Endothelial cell (in vitro differentiated cells): Measurements from ENCODE around the gene ADAMTS12. TPM values are rescaled to one million over a fixed set of nuclear protein-coding genes. Genes with fewer than 3 reads are reported as not detected.

Experiments used
- DNase-seq: peaks from one replicate; pipeline ENCODE4 v3.0.0; 2021; ENCODE audit warnings: low spot score
- H3K27ac Mint-ChIP-seq: one replicate; pipeline ENCODE4 v1.8.0; 2021; ENCODE audit warnings: mixed read lengths, inconsistent platforms; ENCODE audit not compliant: unreplicated experiment
- H3K27me3 Mint-ChIP-seq: one replicate; pipeline ENCODE4 v1.8.0; 2021; ENCODE audit warnings: mild to moderate bottlenecking, moderate library complexity, mixed read lengths, inconsistent platforms; ENCODE audit not compliant: unreplicated experiment
- H3K36me3 Mint-ChIP-seq: one replicate; pipeline ENCODE4 v1.8.0; 2021; ENCODE audit warnings: mild to moderate bottlenecking, low read depth, mixed read lengths, inconsistent platforms; ENCODE audit not compliant: unreplicated experiment
- H3K4me1 Mint-ChIP-seq: one replicate; pipeline ENCODE4 v1.8.0; 2021; ENCODE audit warnings: mild to moderate bottlenecking, mixed read lengths, inconsistent platforms; ENCODE audit not compliant: unreplicated experiment
- H3K4me3 Mint-ChIP-seq: one replicate; pipeline ENCODE4 v1.8.0; 2021; ENCODE audit warnings: mild to moderate bottlenecking, mixed read lengths, inconsistent platforms; ENCODE audit not compliant: unreplicated experiment
- H3K9me3 Mint-ChIP-seq: one replicate; pipeline ENCODE4 v1.8.0; 2021; ENCODE audit warnings: mixed read lengths, inconsistent platforms; ENCODE audit not compliant: unreplicated experiment
- CTCF ChIP-seq: fragments of 200-600 bp; sonication (generic); IDR thresholded peaks from one replicate; pipeline ENCODE4 v1.5.0; 2021; ENCODE audit warnings: antibody characterized with exemption; ENCODE audit not compliant: unreplicated experiment
- total RNA-seq: library from RNA; stranded (reverse); fragmentation: NEBNext Ultra II Directional; extraction: Animal tissue kit (Norgen Biotek cat#: 25700); gene quantifications from one replicate; pipeline ENCODE4 v1.2.1, GENCODE V29; 2021; ENCODE audit not compliant: unreplicated experiment

ADAMTS12 gene
- total RNA-seq, 1 donor from 2014 or later: 9.8 TPM

- no peak for TF ChIP-seq CTCF
- H3K27ac Mint-ChIP-seq: no peak overlapping the region
- H3K27me3 Mint-ChIP-seq: no peaks in the 10 kb centered on the region
- peaks cover 24% of the 10 kb centered on the region for H3K4me1 Mint-ChIP-seq
- H3K9me3 Mint-ChIP-seq: no peaks in the 10 kb centered on the region
- H3K36me3 Mint-ChIP-seq: no peaks in the 10 kb centered on the region
- DNase-seq: no peak
- H3K4me3 Mint-ChIP-seq: no peak overlapping the region
Observed at GRCh38 chr5:33810491-33811120, 81.2 kb downstream of the ADAMTS12 start.

GRCh38 chr5:33809936-33810335, 81.9 kb downstream of the ADAMTS12 start:
- Mint-ChIP-seq H3K36me3 (no peaks in the 10 kb centered on the region), H3K27ac (no peak overlapping the region)

GRCh38 chr5:33808699-33809098, 83.1 kb downstream of the ADAMTS12 start:
- no peak for DNase-seq
- H3K4me3 Mint-ChIP-seq: no peak overlapping the region
- peaks cover 24% of the 10 kb centered on the region for H3K4me1 Mint-ChIP-seq
- TF ChIP-seq CTCF: no peak
- H3K27me3 Mint-ChIP-seq: no peaks in the 10 kb centered on the region
- H3K9me3 Mint-ChIP-seq: no peaks in the 10 kb centered on the region
- no peaks in the 10 kb centered on the region for H3K36me3 Mint-ChIP-seq
- H3K27ac Mint-ChIP-seq: peak overlapping the region; percentile 43

More at GRCh38 chr5:33809936-33810335, 81.9 kb downstream of the ADAMTS12 start:
- Mint-ChIP-seq H3K4me1 (peaks cover 24% of the 10 kb centered on the region), H3K4me3 (no peak overlapping the region), H3K27me3 (no peaks in the 10 kb centered on the region), H3K9me3 (no peaks in the 10 kb centered on the region)
- TF ChIP-seq CTCF: no peak
- no peak for DNase-seq

GRCh38 chr5:33807771-33808170, 84.0 kb downstream of the ADAMTS12 start:
- H3K9me3 Mint-ChIP-seq: no peaks in the 10 kb centered on the region
- TF ChIP-seq CTCF: no peak
- no peak overlapping the region for H3K4me3 Mint-ChIP-seq
- H3K36me3 Mint-ChIP-seq: no peaks in the 10 kb centered on the region
- peaks cover 24% of the 10 kb centered on the region for H3K4me1 Mint-ChIP-seq
- no peak for DNase-seq
- peak overlapping the region; percentile 62 for H3K27ac Mint-ChIP-seq
- no peaks in the 10 kb centered on the region for H3K27me3 Mint-ChIP-seq

GRCh38 chr5:33806738-33807442, 84.9 kb downstream of the ADAMTS12 start:
- no peak overlapping the region for H3K4me3 Mint-ChIP-seq
- H3K9me3 Mint-ChIP-seq: no peaks in the 10 kb centered on the region
- no peak for DNase-seq
- no peaks in the 10 kb centered on the region for H3K27me3 Mint-ChIP-seq
- no peak for TF ChIP-seq CTCF
- H3K36me3 Mint-ChIP-seq: no peaks in the 10 kb centered on the region
- peaks cover 24% of the 10 kb centered on the region for H3K4me1 Mint-ChIP-seq
- no peak overlapping the region for H3K27ac Mint-ChIP-seq
